ENCODE measurements around the gene TMED10.

Gene TMED10

DNA sequence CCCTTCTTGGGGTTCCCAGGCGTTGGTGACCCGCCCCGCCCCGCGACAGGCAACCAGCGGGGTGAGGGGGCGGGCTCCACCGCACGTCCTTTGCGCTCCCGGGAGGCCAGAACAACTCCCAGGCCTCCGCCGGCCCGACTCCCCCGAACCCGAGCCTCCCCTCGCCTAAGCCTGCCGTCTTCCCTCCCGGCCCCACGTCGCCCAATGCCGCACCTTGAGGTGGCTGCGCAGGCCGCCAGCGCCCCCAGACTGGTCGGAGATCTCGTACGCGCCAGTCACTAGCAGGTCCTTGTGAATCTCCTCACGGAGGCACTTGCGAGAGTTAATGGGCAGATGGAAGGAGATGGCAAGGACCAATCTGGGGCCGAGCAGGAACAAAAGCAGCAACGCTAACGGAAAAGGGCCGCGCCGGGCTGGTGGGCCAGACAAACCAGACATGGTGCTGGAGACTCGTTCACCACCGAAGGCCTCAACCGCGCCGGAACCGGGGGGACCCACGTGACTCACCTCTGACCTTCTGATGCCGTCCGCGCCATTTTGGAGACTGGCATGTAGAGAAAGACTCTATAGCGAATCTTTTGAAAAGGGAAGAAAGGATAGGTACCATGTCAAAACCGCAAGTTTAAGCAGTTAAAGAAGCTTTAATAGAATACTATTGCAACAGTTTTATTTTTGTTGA lies at the start of gene TMED10 (continued):
- TF ChIP-seq PRDM10 (tag by site-specific recombination; IDR thresholded peaks at IDR 0.05) (no peak), ZNF768 (tag by site-specific recombination; IDR thresholded peaks at IDR 0.05) (no peak), ZNF600 (tag by site-specific recombination; IDR thresholded peaks at IDR 0.05) (peak; percentile 88), SALL2 (tag by site-specific recombination; IDR thresholded peaks at IDR 0.05; ENCODE audit: borderline replicate concordance) (no peak), ZBTB17 (tag by site-specific recombination; IDR thresholded peaks at IDR 0.05) (peak; percentile 87), ZNF610 (tag by site-specific recombination; IDR thresholded peaks at IDR 0.05; ENCODE audit: borderline replicate concordance) (no peak), ZNF10 (tag by site-specific recombination; IDR thresholded peaks at IDR 0.05) (peak; percentile 68; the same call in 1 of the 2 replicates), ZNF174 (tag by site-specific recombination; IDR thresholded peaks at IDR 0.05) (no peak), ZNF23 (tag by site-specific recombination; IDR thresholded peaks at IDR 0.05; ENCODE audit: borderline replicate concordance) (no peak), SP2 (tag by site-specific recombination; IDR thresholded peaks at IDR 0.05) (peak; percentile 53), KLF8 (tag by site-specific recombination; IDR thresholded peaks at IDR 0.05) (peak; percentile 34), ZNF391 (tag by site-specific recombination; IDR thresholded peaks at IDR 0.05; ENCODE audit: borderline replicate concordance, low read depth) (peak; percentile 32; the same call in 1 of the 2 replicates), ZNF112 (tag by site-specific recombination; IDR thresholded peaks at IDR 0.05) (no peak), GLIS2 (tag by site-specific recombination; IDR thresholded peaks at IDR 0.05) (peak; percentile 73), ZNF366 (tag by site-specific recombination; conservative IDR thresholded peaks at IDR 0.05) (no peak), ZNF132 (tag by site-specific recombination; IDR thresholded peaks at IDR 0.05; ENCODE audit: borderline replicate concordance) (no peak), ZNF660 (tag by site-specific recombination; IDR thresholded peaks at IDR 0.05) (no peak), ZNF549 (tag by site-specific recombination; IDR thresholded peaks at IDR 0.05) (no peak), ZNF529 (tag by site-specific recombination; IDR thresholded peaks at IDR 0.05; ENCODE audit: insufficient replicate concordance) (no peak), OVOL3 (tag by site-specific recombination; IDR thresholded peaks at IDR 0.05) (no peak), ZNF544 (tag by site-specific recombination; IDR thresholded peaks at IDR 0.05) (no peak), REPIN1 (tag by site-specific recombination; IDR thresholded peaks at IDR 0.05; ENCODE audit: low read depth) (no peak), ZNF266 (tag by site-specific recombination; IDR thresholded peaks at IDR 0.05; ENCODE audit: low read depth) (no peak), GFI1B (tag by site-specific recombination; IDR thresholded peaks at IDR 0.05) (no peak), ZBTB1 (tag by site-specific recombination; IDR thresholded peaks at IDR 0.05) (no peak)
- TF ChIP-seq, protein P1, sequence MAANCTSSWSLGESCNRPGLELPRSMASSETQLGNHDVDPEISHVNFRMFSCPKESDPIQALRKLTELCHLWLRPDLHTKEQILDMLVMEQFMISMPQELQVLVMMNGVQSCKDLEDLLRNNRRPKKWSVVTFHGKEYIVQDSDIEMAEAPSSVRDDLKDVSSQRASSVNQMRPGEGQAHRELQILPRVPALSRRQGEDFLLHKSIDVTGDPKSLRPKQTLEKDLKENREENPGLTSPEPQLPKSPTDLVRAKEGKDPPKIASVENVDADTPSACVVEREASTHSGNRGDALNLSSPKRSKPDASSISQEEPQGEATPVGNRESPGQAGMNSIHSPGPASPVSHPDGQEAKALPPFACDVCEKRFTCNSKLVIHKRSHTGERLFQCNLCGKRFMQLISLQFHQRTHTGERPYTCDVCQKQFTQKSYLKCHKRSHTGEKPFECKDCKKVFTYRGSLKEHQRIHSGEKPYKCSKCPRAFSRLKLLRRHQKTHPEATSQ (tag by site-specific recombination; IDR thresholded peaks at IDR 0.05): 0 out of 2 replicates have a peak, but pooled peaks have one; percentile 52
- TF ChIP-seq, protein P2, sequence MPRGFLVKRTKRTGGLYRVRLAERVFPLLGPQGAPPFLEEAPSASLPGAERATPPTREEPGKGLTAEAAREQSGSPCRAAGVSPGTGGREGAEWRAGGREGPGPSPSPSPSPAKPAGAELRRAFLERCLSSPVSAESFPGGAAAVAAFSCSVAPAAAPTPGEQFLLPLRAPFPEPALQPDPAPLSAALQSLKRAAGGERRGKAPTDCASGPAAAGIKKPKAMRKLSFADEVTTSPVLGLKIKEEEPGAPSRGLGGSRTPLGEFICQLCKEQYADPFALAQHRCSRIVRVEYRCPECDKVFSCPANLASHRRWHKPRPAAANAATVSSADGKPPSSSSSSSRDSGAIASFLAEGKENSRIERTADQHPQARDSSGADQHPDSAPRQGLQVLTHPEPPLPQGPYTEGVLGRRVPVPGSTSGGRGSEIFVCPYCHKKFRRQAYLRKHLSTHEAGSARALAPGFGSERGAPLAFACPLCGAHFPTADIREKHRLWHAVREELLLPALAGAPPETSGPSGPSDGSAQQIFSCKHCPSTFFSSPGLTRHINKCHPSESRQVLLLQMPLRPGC (tag by site-specific recombination; IDR thresholded peaks at IDR 0.05): 0 out of 2 replicates have a peak, but pooled peaks have one; percentile 21
- TF ChIP-seq, protein P3, sequence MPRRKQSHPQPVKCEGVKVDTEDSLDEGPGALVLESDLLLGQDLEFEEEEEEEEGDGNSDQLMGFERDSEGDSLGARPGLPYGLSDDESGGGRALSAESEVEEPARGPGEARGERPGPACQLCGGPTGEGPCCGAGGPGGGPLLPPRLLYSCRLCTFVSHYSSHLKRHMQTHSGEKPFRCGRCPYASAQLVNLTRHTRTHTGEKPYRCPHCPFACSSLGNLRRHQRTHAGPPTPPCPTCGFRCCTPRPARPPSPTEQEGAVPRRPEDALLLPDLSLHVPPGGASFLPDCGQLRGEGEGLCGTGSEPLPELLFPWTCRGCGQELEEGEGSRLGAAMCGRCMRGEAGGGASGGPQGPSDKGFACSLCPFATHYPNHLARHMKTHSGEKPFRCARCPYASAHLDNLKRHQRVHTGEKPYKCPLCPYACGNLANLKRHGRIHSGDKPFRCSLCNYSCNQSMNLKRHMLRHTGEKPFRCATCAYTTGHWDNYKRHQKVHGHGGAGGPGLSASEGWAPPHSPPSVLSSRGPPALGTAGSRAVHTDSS (tag by site-specific recombination; IDR thresholded peaks at IDR 0.05): no peak
- TF ChIP-seq, protein P4, sequence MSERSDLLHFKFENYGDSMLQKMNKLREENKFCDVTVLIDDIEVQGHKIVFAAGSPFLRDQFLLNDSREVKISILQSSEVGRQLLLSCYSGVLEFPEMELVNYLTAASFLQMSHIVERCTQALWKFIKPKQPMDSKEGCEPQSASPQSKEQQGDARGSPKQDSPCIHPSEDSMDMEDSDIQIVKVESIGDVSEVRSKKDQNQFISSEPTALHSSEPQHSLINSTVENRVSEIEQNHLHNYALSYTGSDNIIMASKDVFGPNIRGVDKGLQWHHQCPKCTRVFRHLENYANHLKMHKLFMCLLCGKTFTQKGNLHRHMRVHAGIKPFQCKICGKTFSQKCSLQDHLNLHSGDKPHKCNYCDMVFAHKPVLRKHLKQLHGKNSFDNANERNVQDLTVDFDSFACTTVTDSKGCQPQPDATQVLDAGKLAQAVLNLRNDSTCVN (tag by site-specific recombination; optimal IDR thresholded peaks at IDR 0.05): peak; percentile 48
